GM12865 (cell line): ENCODE data around the gene PARVA.

Source experiments
- DNase-seq: peaks from one replicate; pipeline ENCODE4 v3.0.0; 2010; ENCODE audit warnings: low read depth
- H3K4me3 ChIP-seq: 2 replicates; pipeline ENCODE4 v1.5.1; 2011; ENCODE audit warnings: mild to moderate bottlenecking, low read depth, low read length, control low read depth
- CTCF ChIP-seq: IDR thresholded peaks from 2 replicates; pipeline ENCODE4 v1.5.1; 2011; ENCODE audit warnings: low read length, control low read depth, low read depth, inconsistent platforms; ENCODE audit not compliant: insufficient read depth; ENCODE audit errors: missing control alignments

The PARVA gene

GRCh38 chr11:12525466-12526055 is 148.2 kb downstream of the PARVA start:
- TF ChIP-seq CTCF: no peak
- DNase-seq: no peak
- no peak overlapping the region for H3K4me3 ChIP-seq

GRCh38 chr11:12526789-12527188 is 149.4 kb downstream of the PARVA start:
- TF ChIP-seq CTCF: no peak
- H3K4me3 ChIP-seq: no peak overlapping the region
- no peak for DNase-seq

- no peak for DNase-seq
- H3K4me3 ChIP-seq: no peak overlapping the region
- TF ChIP-seq CTCF: no peak
Measured at GRCh38 chr11:12528487-12528886, 151.1 kb downstream of the PARVA start.

GRCh38 chr11:12529041-12529440 is 151.7 kb downstream of the PARVA start:
- H3K4me3 ChIP-seq: no peak overlapping the region
- DNase-seq: no peak
- TF ChIP-seq CTCF: no peak

- TF ChIP-seq CTCF: no peak
- H3K4me3 ChIP-seq: no peak overlapping the region
- no peak for DNase-seq
Measured at GRCh38 chr11:12529793-12530192, 152.4 kb downstream of the PARVA start.

GRCh38 chr11:12531020-12531419 is 153.6 kb downstream of the PARVA start:
- no peak for TF ChIP-seq CTCF
- no peak for DNase-seq
- H3K4me3 ChIP-seq: no peak overlapping the region

GRCh38 chr11:12531681-12532080 is 154.3 kb downstream of the PARVA start:
- H3K4me3 ChIP-seq: no peak overlapping the region
- TF ChIP-seq CTCF: no peak
- no peak for DNase-seq
